MM.1S (cell line): ENCODE measurements around the gene ZBTB4.

ENCODE experiments used
- DNase-seq: peaks from one replicate; pipeline ENCODE4 v3.0.0-alpha.2; 2015
- H2AFZ ChIP-seq: fragments of 300-600 bp; sonication (generic); 2 replicates; pipeline ENCODE4 v1.6.0; 2016; ENCODE audit warnings: antibody characterized with exemption, low read length
- H3F3A ChIP-seq: fragments of 300-600 bp; sonication (generic); 2 replicates; pipeline ENCODE4 v1.6.1; 2016; ENCODE audit warnings: mild to moderate bottlenecking, antibody characterized with exemption, low read length, moderate library complexity, mixed read lengths; ENCODE audit not compliant: insufficient read depth
- H3K27ac ChIP-seq: fragments of 300-600 bp; sonication (generic); 2 replicates; pipeline ENCODE4 v1.5.1; 2016; ENCODE audit warnings: mild to moderate bottlenecking, low read length
- H3K27me3 ChIP-seq: fragments of 300-600 bp; sonication (generic); replicated peaks from 2 replicates; pipeline ENCODE4 v1.6.0; 2016; ENCODE audit warnings: low read length; ENCODE audit not compliant: insufficient read depth
- H3K36me3 ChIP-seq: fragments of 300-600 bp; sonication (generic); replicated peaks from 2 replicates; pipeline ENCODE4 v1.6.1; 2016; ENCODE audit warnings: mild to moderate bottlenecking, low read length, mixed read lengths; ENCODE audit not compliant: insufficient read depth
- H3K4me1 ChIP-seq: fragments of 300-600 bp; sonication (generic); 2 replicates; pipeline ENCODE4 v1.6.1; 2016; ENCODE audit warnings: low read length, mixed read lengths
- H3K4me2 ChIP-seq: fragments of 300-600 bp; sonication (generic); 2 replicates; pipeline ENCODE4 v1.6.0; 2016; ENCODE audit warnings: low read depth, low read length
- H3K4me3 ChIP-seq: fragments of 300-600 bp; sonication (generic); 2 replicates; pipeline ENCODE4 v1.5.1; 2016; ENCODE audit warnings: low read length, mixed read lengths
- H3K79me2 ChIP-seq: fragments of 300-600 bp; sonication (generic); 2 replicates; pipeline ENCODE4 v1.6.1; 2016; ENCODE audit warnings: mixed run types, low read length, mixed read lengths
- H3K9ac ChIP-seq: fragments of 300-600 bp; sonication (generic); 2 replicates; pipeline ENCODE4 v1.6.1; 2016; ENCODE audit warnings: low read length, mixed read lengths
- H3K9me2 ChIP-seq: fragments of 300-600 bp; sonication (generic); replicated peaks from 2 replicates; pipeline ENCODE4 v1.6.1; 2016; ENCODE audit warnings: mild to moderate bottlenecking, low read length, mixed read lengths; ENCODE audit not compliant: insufficient read depth
- H3K9me3 ChIP-seq: fragments of 300-600 bp; sonication (generic); replicated peaks from 2 replicates; pipeline ENCODE4 v1.6.1; 2016; ENCODE audit warnings: mild to moderate bottlenecking, low read length, mixed read lengths; ENCODE audit not compliant: insufficient read depth
- H4K20me1 ChIP-seq: fragments of 300-600 bp; sonication (generic); 2 replicates; pipeline ENCODE4 v1.6.1; 2016; ENCODE audit warnings: mild to moderate bottlenecking, low read length, moderate library complexity, mixed read lengths; ENCODE audit not compliant: insufficient read depth
- CTCF ChIP-seq: fragments of 300-600 bp; sonication (generic); IDR thresholded peaks from 2 replicates; pipeline ENCODE4 v1.5.1; 2016; ENCODE audit warnings: antibody characterized with exemption, low read length, mixed read lengths
- EZH2 ChIP-seq: fragments of 300-600 bp; sonication (generic); optimal IDR thresholded peaks from 2 replicates; pipeline ENCODE3; 2017; ENCODE audit warnings: low read depth, mild to moderate bottlenecking, antibody characterized with exemption, low read length, mixed read lengths
- EZH2phosphoT487 ChIP-seq: fragments of 300-600 bp; sonication (generic); IDR thresholded peaks from 2 replicates; pipeline ENCODE4 v1.6.1; 2018; ENCODE audit warnings: antibody characterized with exemption, low read length

The ZBTB4 gene

GRCh38 chr17:7410634-7411426, 68.6 kb downstream of the ZBTB4 start:
- Histone ChIP-seq H3K27me3 (peaks cover 88% of the 10 kb centered on the region), H3K36me3 (no peaks in the 10 kb centered on the region), H3K9me3 (no peaks in the 10 kb centered on the region), H3K9ac (no peak overlapping the region), H4K20me1 (no peaks in the 10 kb centered on the region), H3K4me2 (no peak overlapping the region), H3F3A (no peaks in the 10 kb centered on the region), H3K79me2 (no peaks in the 10 kb centered on the region), H3K4me1 (no peaks in the 10 kb centered on the region; the same call in 1 of the 2 replicates), H3K27ac (no peak overlapping the region), H3K4me3 (no peak overlapping the region), H2AFZ (no peak overlapping the region), H3K9me2 (no peaks in the 10 kb centered on the region)
- TF ChIP-seq CTCF (no peak), EZH2 (no peak), EZH2phosphoT487 (no peak)
- no peak for DNase-seq

- H4K20me1 ChIP-seq: no peaks in the 10 kb centered on the region
- H3K9me3 ChIP-seq: no peaks in the 10 kb centered on the region
- no peak for DNase-seq
- no peaks in the 10 kb centered on the region for H3K79me2 ChIP-seq
- H3K9me2 ChIP-seq: no peaks in the 10 kb centered on the region
- H3F3A ChIP-seq: no peaks in the 10 kb centered on the region
- H3K9ac ChIP-seq: no peak overlapping the region
- no peak overlapping the region for H2AFZ ChIP-seq
- H3K27ac ChIP-seq: no peak overlapping the region
- no peak overlapping the region for H3K4me3 ChIP-seq
- no peak overlapping the region for H3K4me2 ChIP-seq
- H3K27me3 ChIP-seq: peaks cover 84% of the 10 kb centered on the region
- TF ChIP-seq CTCF: no peak
- no peak for TF ChIP-seq EZH2phosphoT487
- TF ChIP-seq EZH2: no peak
- H3K4me1 ChIP-seq: no peaks in the 10 kb centered on the region; the same call in 1 of the 2 replicates
- no peaks in the 10 kb centered on the region for H3K36me3 ChIP-seq
Observed at GRCh38 chr17:7409716-7410115, 69.7 kb downstream of the ZBTB4 start.
